ENCODE data around the gene ATOSA. TPM values are rescaled to one million over a fixed set of nuclear protein-coding genes. Genes with fewer than 3 reads are reported as not detected.

Gene ATOSA
- total and polyA plus RNA-seq, 2 of the 8 experiments (the other 6 are each of a cell fraction or from before 2014, with no cell fraction given), result 4.6 to 7.9 TPM

DNA sequence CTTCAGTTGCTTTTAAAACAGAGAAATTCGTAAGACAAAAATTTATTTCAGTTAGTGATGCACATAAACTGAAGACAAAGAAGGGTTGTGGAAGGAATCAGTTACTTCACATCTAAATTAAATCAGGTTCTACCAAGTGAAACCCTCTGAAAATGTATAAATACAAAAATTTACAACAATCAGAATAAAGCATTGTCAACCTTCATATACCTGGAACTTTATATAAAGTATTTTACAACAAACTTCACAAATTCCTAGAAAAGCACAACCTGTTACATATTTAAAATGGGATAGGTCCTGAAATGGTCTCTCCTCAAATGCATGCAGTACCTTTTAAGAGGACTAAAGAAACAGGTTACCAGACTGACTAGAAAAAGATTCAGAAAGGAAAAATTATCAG lies 26.9 kb downstream of the ATOSA start (continued):
- TF ChIP-seq, protein P1, sequence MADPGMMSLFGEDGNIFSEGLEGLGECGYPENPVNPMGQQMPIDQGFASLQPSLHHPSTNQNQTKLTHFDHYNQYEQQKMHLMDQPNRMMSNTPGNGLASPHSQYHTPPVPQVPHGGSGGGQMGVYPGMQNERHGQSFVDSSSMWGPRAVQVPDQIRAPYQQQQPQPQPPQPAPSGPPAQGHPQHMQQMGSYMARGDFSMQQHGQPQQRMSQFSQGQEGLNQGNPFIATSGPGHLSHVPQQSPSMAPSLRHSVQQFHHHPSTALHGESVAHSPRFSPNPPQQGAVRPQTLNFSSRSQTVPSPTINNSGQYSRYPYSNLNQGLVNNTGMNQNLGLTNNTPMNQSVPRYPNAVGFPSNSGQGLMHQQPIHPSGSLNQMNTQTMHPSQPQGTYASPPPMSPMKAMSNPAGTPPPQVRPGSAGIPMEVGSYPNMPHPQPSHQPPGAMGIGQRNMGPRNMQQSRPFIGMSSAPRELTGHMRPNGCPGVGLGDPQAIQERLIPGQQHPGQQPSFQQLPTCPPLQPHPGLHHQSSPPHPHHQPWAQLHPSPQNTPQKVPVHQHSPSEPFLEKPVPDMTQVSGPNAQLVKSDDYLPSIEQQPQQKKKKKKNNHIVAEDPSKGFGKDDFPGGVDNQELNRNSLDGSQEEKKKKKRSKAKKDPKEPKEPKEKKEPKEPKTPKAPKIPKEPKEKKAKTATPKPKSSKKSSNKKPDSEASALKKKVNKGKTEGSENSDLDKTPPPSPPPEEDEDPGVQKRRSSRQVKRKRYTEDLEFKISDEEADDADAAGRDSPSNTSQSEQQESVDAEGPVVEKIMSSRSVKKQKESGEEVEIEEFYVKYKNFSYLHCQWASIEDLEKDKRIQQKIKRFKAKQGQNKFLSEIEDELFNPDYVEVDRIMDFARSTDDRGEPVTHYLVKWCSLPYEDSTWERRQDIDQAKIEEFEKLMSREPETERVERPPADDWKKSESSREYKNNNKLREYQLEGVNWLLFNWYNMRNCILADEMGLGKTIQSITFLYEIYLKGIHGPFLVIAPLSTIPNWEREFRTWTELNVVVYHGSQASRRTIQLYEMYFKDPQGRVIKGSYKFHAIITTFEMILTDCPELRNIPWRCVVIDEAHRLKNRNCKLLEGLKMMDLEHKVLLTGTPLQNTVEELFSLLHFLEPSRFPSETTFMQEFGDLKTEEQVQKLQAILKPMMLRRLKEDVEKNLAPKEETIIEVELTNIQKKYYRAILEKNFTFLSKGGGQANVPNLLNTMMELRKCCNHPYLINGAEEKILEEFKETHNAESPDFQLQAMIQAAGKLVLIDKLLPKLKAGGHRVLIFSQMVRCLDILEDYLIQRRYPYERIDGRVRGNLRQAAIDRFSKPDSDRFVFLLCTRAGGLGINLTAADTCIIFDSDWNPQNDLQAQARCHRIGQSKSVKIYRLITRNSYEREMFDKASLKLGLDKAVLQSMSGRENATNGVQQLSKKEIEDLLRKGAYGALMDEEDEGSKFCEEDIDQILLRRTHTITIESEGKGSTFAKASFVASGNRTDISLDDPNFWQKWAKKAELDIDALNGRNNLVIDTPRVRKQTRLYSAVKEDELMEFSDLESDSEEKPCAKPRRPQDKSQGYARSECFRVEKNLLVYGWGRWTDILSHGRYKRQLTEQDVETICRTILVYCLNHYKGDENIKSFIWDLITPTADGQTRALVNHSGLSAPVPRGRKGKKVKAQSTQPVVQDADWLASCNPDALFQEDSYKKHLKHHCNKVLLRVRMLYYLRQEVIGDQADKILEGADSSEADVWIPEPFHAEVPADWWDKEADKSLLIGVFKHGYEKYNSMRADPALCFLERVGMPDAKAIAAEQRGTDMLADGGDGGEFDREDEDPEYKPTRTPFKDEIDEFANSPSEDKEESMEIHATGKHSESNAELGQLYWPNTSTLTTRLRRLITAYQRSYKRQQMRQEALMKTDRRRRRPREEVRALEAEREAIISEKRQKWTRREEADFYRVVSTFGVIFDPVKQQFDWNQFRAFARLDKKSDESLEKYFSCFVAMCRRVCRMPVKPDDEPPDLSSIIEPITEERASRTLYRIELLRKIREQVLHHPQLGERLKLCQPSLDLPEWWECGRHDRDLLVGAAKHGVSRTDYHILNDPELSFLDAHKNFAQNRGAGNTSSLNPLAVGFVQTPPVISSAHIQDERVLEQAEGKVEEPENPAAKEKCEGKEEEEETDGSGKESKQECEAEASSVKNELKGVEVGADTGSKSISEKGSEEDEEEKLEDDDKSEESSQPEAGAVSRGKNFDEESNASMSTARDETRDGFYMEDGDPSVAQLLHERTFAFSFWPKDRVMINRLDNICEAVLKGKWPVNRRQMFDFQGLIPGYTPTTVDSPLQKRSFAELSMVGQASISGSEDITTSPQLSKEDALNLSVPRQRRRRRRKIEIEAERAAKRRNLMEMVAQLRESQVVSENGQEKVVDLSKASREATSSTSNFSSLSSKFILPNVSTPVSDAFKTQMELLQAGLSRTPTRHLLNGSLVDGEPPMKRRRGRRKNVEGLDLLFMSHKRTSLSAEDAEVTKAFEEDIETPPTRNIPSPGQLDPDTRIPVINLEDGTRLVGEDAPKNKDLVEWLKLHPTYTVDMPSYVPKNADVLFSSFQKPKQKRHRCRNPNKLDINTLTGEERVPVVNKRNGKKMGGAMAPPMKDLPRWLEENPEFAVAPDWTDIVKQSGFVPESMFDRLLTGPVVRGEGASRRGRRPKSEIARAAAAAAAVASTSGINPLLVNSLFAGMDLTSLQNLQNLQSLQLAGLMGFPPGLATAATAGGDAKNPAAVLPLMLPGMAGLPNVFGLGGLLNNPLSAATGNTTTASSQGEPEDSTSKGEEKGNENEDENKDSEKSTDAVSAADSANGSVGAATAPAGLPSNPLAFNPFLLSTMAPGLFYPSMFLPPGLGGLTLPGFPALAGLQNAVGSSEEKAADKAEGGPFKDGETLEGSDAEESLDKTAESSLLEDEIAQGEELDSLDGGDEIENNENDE (IDR thresholded peaks at IDR 0.05; ENCODE audit: insufficient replicate concordance, low read length), result no peak
- TF ChIP-seq MAFK (IDR thresholded peaks at IDR 0.05; ENCODE audit: low read depth, low read length) (no peak), SIX5 (IDR thresholded peaks at IDR 0.05; ENCODE audit: low read depth, low read length) (no peak), CTBP2 (IDR thresholded peaks at IDR 0.05; ENCODE audit: borderline replicate concordance, insufficient read depth, insufficient read length, low read length) (no peak), SP1 (IDR thresholded peaks at IDR 0.05; ENCODE audit: low read depth, low read length) (no peak), TAF7 (optimal IDR thresholded peaks at IDR 0.05; ENCODE audit: borderline replicate concordance, low read depth, low read length) (no peak), BCL11A (IDR thresholded peaks at IDR 0.05; ENCODE audit: low read depth in 2 of 2, low read length in 2 of 2) (no peak), CBX5 (IDR thresholded peaks at IDR 0.05; ENCODE audit: low read depth, low read length) (no peak), POU5F1 (IDR thresholded peaks at IDR 0.05; ENCODE audit: low read depth, low read length) (no peak), GABPA (IDR thresholded peaks at IDR 0.05; ENCODE audit: borderline replicate concordance, insufficient read depth, low read length) (no peak), BACH1 (IDR thresholded peaks at IDR 0.05; ENCODE audit: low read length) (no peak), JUN (IDR thresholded peaks at IDR 0.05; ENCODE audit: low read depth, low read length) (no peak), JUND (IDR thresholded peaks at IDR 0.05; ENCODE audit: low read length) (no peak)

Measured in H1 (cell line).